SU-DHL-6 (cell line): ENCODE results near the gene TESK2.

ENCODE experiments used
- H2AFZ ChIP-seq: fragments of 200-600 bp; sonication (generic); 2 replicates; pipeline ENCODE4 v1.6.1; 2014; ENCODE audit warnings: low read depth, mild to moderate bottlenecking, moderate library complexity, mixed read lengths, antibody characterized with exemption, low read length; ENCODE audit not compliant: severe bottlenecking
- H3F3A ChIP-seq: fragments of 200-600 bp; shearing (Covaris generic); 2 replicates; pipeline ENCODE4 v1.6.0; 2016; ENCODE audit warnings: antibody characterized with exemption, mild to moderate bottlenecking; ENCODE audit not compliant: insufficient read depth
- H3K27ac ChIP-seq: fragments of 200-600 bp; sonication (generic); 2 replicates; pipeline ENCODE4 v1.5.1; 2016; ENCODE audit warnings: low read depth, mild to moderate bottlenecking, low read length, moderate library complexity, mixed read lengths
- H3K27me3 ChIP-seq: fragments of 200-600 bp; sonication (generic), shearing (Covaris generic); 2 replicates; pipeline ENCODE4 v1.6.0; 2014; ENCODE audit warnings: mild to moderate bottlenecking, low read length
- H3K36me3 ChIP-seq: fragments of 200-600 bp; sonication (generic); 2 replicates; pipeline ENCODE4 v1.6.1; 2014; ENCODE audit warnings: mild to moderate bottlenecking, low read length, mixed read lengths
- H3K4me2 ChIP-seq: fragments of 300-600, 200-600 bp; shearing (Covaris generic), sonication (generic); 2 replicates; pipeline ENCODE4 v1.6.0; 2014; ENCODE audit warnings: low read length, low read depth, mild to moderate bottlenecking; ENCODE audit not compliant: poor library complexity, severe bottlenecking
- H3K4me3 ChIP-seq: fragments of 200-600 bp; sonication (generic); 2 replicates; pipeline ENCODE4 v1.5.1; 2014; ENCODE audit warnings: antibody characterized with exemption, low read length, mild to moderate bottlenecking, mixed read lengths; ENCODE audit not compliant: insufficient read depth, poor library complexity, severe bottlenecking
- H3K79me2 ChIP-seq: fragments of 200-600 bp; sonication (generic); 2 replicates; pipeline ENCODE4 v1.6.1; 2014; ENCODE audit warnings: mild to moderate bottlenecking, low read length, moderate library complexity; ENCODE audit not compliant: insufficient read depth
- H3K9ac ChIP-seq: fragments of 200-600 bp; sonication (generic); 2 replicates; pipeline ENCODE4 v1.7.0; 2014; ENCODE audit warnings: mild to moderate bottlenecking, low read length
- H3K9me2 ChIP-seq: fragments of 200-600 bp; sonication (generic); replicated peaks from 2 replicates; pipeline ENCODE4 v1.6.1; 2014; ENCODE audit warnings: low read length; ENCODE audit not compliant: insufficient read depth
- H3K9me3 ChIP-seq: fragments of 200-600 bp; sonication (generic); 2 replicates; pipeline ENCODE4 v1.6.1; 2014; ENCODE audit warnings: low read length, mixed read lengths; ENCODE audit not compliant: insufficient read depth
- H4K20me1 ChIP-seq: fragments of 200-600 bp; sonication (generic); 2 replicates; pipeline ENCODE4 v1.6.1; 2014; ENCODE audit warnings: low read depth, mild to moderate bottlenecking, antibody characterized with exemption, low read length, moderate library complexity, mixed read lengths
- CTCF ChIP-seq: fragments of 200-600 bp; sonication (generic); IDR thresholded peaks from one replicate; pipeline ENCODE4 v1.5.1; 2017; ENCODE audit warnings: antibody characterized with exemption, mild to moderate bottlenecking, low read length, moderate library complexity; ENCODE audit not compliant: insufficient read depth, poor library complexity, severe bottlenecking
- EZH2phosphoT487 ChIP-seq: fragments of 200-600 bp; sonication (generic), shearing (Covaris generic); conservative IDR thresholded peaks from 2 replicates; pipeline ENCODE4 v1.6.1; 2018; ENCODE audit warnings: mild to moderate bottlenecking, antibody characterized with exemption, low read length, moderate library complexity, mixed read lengths

Gene TESK2

GRCh38 chr1:45394342-45394741 lies 96.6 kb downstream of the TESK2 start:
- H3K27ac ChIP-seq: peak overlapping the region; percentile 95
- peak overlapping the region; percentile 71 for H3K4me2 ChIP-seq
- no peaks in the 10 kb centered on the region for H3K36me3 ChIP-seq
- H3K4me3 ChIP-seq: peak overlapping the region; percentile 31
- peaks cover 38% of the 10 kb centered on the region for H3F3A ChIP-seq
- H3K9me2 ChIP-seq: no peaks in the 10 kb centered on the region
- TF ChIP-seq EZH2phosphoT487: no peak
- TF ChIP-seq CTCF: no peak
- H3K79me2 ChIP-seq: no peaks in the 10 kb centered on the region
- peak overlapping the region; percentile 53 for H3K9ac ChIP-seq
- H2AFZ ChIP-seq: peak overlapping the region; percentile 11
- no peaks in the 10 kb centered on the region for H3K9me3 ChIP-seq
- H3K27me3 ChIP-seq: no peaks in the 10 kb centered on the region
- H4K20me1 ChIP-seq: no peaks in the 10 kb centered on the region

GRCh38 chr1:45393718-45394302 lies 97.2 kb downstream of the TESK2 start:
- TF ChIP-seq CTCF (no peak), EZH2phosphoT487 (no peak)
- Histone ChIP-seq H3K27me3 (no peaks in the 10 kb centered on the region), H4K20me1 (no peaks in the 10 kb centered on the region), H3K9me3 (no peaks in the 10 kb centered on the region), H3K9ac (peak overlapping the region; percentile 53), H3F3A (peaks cover 38% of the 10 kb centered on the region), H3K79me2 (no peaks in the 10 kb centered on the region), H3K4me3 (peak overlapping the region; percentile 31), H3K36me3 (no peaks in the 10 kb centered on the region), H3K4me2 (peak overlapping the region; percentile 71), H2AFZ (peak overlapping the region; percentile 11), H3K27ac (peak overlapping the region; percentile 95), H3K9me2 (no peaks in the 10 kb centered on the region)

GRCh38 chr1:45386219-45386618 lies 104.7 kb downstream of the TESK2 start:
- H3K27ac ChIP-seq: no peak overlapping the region
- H3F3A ChIP-seq: 0 out of 2 replicates have a peak, but pooled peaks cover 3% of the 10 kb centered on the region
- H3K36me3 ChIP-seq: no peaks in the 10 kb centered on the region
- H2AFZ ChIP-seq: no peak overlapping the region
- no peaks in the 10 kb centered on the region for H4K20me1 ChIP-seq
- no peaks in the 10 kb centered on the region for H3K9me3 ChIP-seq
- TF ChIP-seq CTCF: no peak
- TF ChIP-seq EZH2phosphoT487: no peak
- H3K27me3 ChIP-seq: no peaks in the 10 kb centered on the region
- H3K4me3 ChIP-seq: no peak overlapping the region
- no peaks in the 10 kb centered on the region for H3K9me2 ChIP-seq
- H3K79me2 ChIP-seq: no peaks in the 10 kb centered on the region
- no peak overlapping the region for H3K4me2 ChIP-seq
- no peak overlapping the region for H3K9ac ChIP-seq
